A549 (cell line): Measurements from ENCODE around the gene VWA5B2. TPM values are rescaled to one million over a fixed set of nuclear protein-coding genes. Genes with fewer than 3 reads are reported as not detected.

ENCODE experiments used
- ZSCAN20 ChIP-seq: fragments of 250-450 bp; sonication (Bioruptor Pico); IDR thresholded peaks from 2 replicates; pipeline ENCODE4 v1.8.0; 2022; ENCODE audit warnings: mild to moderate bottlenecking, moderate library complexity
- polyA plus RNA-seq, 4 experiments: library from polyadenylated mRNA; depleted of rRNA in 3 of 4; stranded (reverse); fragments of >200 nt; fragmentation: RNase III in 1 of 4; extraction: RNeasy Plus Mini Kit Qiagen cat#74134 plus additional on column Dnase treatment in 1 of 4; gene quantifications; 2 replicates in 3 of 4; 3 replicates in 1 of 4; pipeline ENCODE4 v1.2.3, GENCODE V29; 2011 to 2017
- small RNA-seq, 6 experiments: library from RNA; depleted of rRNA; stranded (forward); fragments of <200 nt; gene quantifications; one replicate each; pipeline ENCODE3, GENCODE V24; 2012

VWA5B2 gene
- polyA plus RNA-seq, 2 of the 4 experiments (the other 2 are of a cell fraction) = 0.37 to 0.48 TPM

DNA sequence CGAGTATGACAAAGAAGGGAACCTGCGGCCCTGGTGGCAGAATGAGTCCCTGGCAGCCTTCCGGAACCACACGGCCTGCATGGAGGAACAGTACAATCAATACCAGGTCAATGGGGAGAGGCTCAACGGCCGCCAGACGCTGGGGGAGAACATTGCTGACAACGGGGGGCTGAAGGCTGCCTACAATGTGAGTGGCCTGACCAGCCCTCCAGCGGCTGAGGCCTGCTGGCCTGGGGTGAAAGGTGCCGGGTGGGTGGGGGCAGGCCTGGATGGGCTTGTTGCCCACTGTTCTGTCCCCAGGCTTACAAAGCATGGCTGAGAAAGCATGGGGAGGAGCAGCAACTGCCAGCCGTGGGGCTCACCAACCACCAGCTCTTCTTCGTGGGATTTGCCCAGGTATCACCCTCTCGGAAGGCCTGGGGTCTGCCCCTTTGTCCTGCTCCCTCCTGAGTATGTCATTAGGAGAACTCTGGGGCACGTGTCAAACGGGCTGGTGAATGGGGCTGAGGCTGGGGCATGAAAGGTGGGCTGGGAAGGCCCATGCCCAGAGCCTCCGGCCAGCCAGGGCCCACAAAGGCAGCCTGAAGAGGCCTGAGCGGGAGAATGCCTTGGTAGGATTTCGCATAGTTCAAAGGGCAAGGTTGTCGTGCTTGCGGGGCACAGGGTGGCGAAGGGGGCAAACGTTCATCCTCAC is 61.8 kb downstream of the VWA5B2 start (continued):
- no peak for TF ChIP-seq ZSCAN20

Small RNA genes within 50 kb of the gene (small RNA-seq; reads per million reads assigned to genes)
- gene MIR1224 = 0 to 0.58 (median 0) reads per million in 6 experiments

Other genes starting within 250 kb of the VWA5B2 start
- 19.1 and 20.7 TPM in 2 replicates for gene ABCC5, start 211.7 kb upstream of the VWA5B2 start, polyA plus RNA-seq (2011; rRNA removed)
- gene ABCC5, start 211.7 kb upstream of the VWA5B2 start, polyA plus RNA-seq (2017; fragmentation: RNase III; extraction: RNeasy Plus Mini Kit Qiagen cat#74134 plus additional on column Dnase treatment) = 13.3 to 15.5 TPM (median 14.2 TPM) in 3 replicates
- gene HTR3D, start 197.8 kb upstream of the VWA5B2 start, polyA plus RNA-seq (2011; rRNA removed) = not detected in 2 replicates
- not detected in 3 replicates for gene HTR3D, start 197.8 kb upstream of the VWA5B2 start, polyA plus RNA-seq (2017; fragmentation: RNase III; extraction: RNeasy Plus Mini Kit Qiagen cat#74134 plus additional on column Dnase treatment)
- gene HTR3C, start 176.5 kb upstream of the VWA5B2 start, polyA plus RNA-seq (2011; rRNA removed) = not detected in 2 replicates
- gene HTR3C, start 176.5 kb upstream of the VWA5B2 start, polyA plus RNA-seq (2017; fragmentation: RNase III; extraction: RNeasy Plus Mini Kit Qiagen cat#74134 plus additional on column Dnase treatment) = not detected in 3 replicates
- not detected in 2 replicates for gene HTR3E, start 132.5 kb upstream of the VWA5B2 start, polyA plus RNA-seq (2011; rRNA removed)
- gene HTR3E, start 132.5 kb upstream of the VWA5B2 start, polyA plus RNA-seq (2017; fragmentation: RNase III; extraction: RNeasy Plus Mini Kit Qiagen cat#74134 plus additional on column Dnase treatment) = not detected in 3 replicates
- 32.7 and 33.9 TPM in 2 replicates for gene EIF2B5, start 94.2 kb upstream of the VWA5B2 start, polyA plus RNA-seq (2011; rRNA removed)
- 29.8 to 32.5 TPM (median 32.1 TPM) in 3 replicates for gene EIF2B5, start 94.2 kb upstream of the VWA5B2 start, polyA plus RNA-seq (2017; fragmentation: RNase III; extraction: RNeasy Plus Mini Kit Qiagen cat#74134 plus additional on column Dnase treatment)
- gene DVL3, start 74.2 kb upstream of the VWA5B2 start, polyA plus RNA-seq (2011; rRNA removed) = 14.1 and 17.7 TPM in 2 replicates
- 23.6 to 24.4 TPM (median 23.9 TPM) in 3 replicates for gene DVL3, start 74.2 kb upstream of the VWA5B2 start, polyA plus RNA-seq (2017; fragmentation: RNase III; extraction: RNeasy Plus Mini Kit Qiagen cat#74134 plus additional on column Dnase treatment)
- 274 and 316 TPM in 2 replicates for gene AP2M1, start 54.7 kb upstream of the VWA5B2 start, polyA plus RNA-seq (2011; rRNA removed)
- 285 to 298 TPM (median 288 TPM) in 3 replicates for gene AP2M1, start 54.7 kb upstream of the VWA5B2 start, polyA plus RNA-seq (2017; fragmentation: RNase III; extraction: RNeasy Plus Mini Kit Qiagen cat#74134 plus additional on column Dnase treatment)
- gene ABCF3, start 43.4 kb upstream of the VWA5B2 start, polyA plus RNA-seq (2011; rRNA removed) = 34.6 and 35.3 TPM in 2 replicates
- 46.6 to 50.2 TPM (median 47.7 TPM) in 3 replicates for gene ABCF3, start 43.4 kb upstream of the VWA5B2 start, polyA plus RNA-seq (2017; fragmentation: RNase III; extraction: RNeasy Plus Mini Kit Qiagen cat#74134 plus additional on column Dnase treatment)
- gene ALG3, start 19.4 kb downstream of the VWA5B2 start, polyA plus RNA-seq (2011; rRNA removed) = 49.1 and 74.4 TPM in 2 replicates
- gene ALG3, start 19.4 kb downstream of the VWA5B2 start, polyA plus RNA-seq (2017; fragmentation: RNase III; extraction: RNeasy Plus Mini Kit Qiagen cat#74134 plus additional on column Dnase treatment) = 55.9 to 59.6 TPM (median 57.6 TPM) in 3 replicates
- 12.7 and 17.0 TPM in 2 replicates for gene EEF1AKMT4, start 20.1 kb downstream of the VWA5B2 start, polyA plus RNA-seq (2011; rRNA removed)
- 9.0 to 9.8 TPM (median 9.7 TPM) in 3 replicates for gene EEF1AKMT4, start 20.1 kb downstream of the VWA5B2 start, polyA plus RNA-seq (2017; fragmentation: RNase III; extraction: RNeasy Plus Mini Kit Qiagen cat#74134 plus additional on column Dnase treatment)
- 0.05 and 0.20 TPM in 2 replicates for gene CAMK2N2, start 32.0 kb downstream of the VWA5B2 start, polyA plus RNA-seq (2011; rRNA removed)
- 0.71 to 0.88 TPM (median 0.84 TPM) in 3 replicates for gene CAMK2N2, start 32.0 kb downstream of the VWA5B2 start, polyA plus RNA-seq (2017; fragmentation: RNase III; extraction: RNeasy Plus Mini Kit Qiagen cat#74134 plus additional on column Dnase treatment)
- not detected in 2 replicates for gene ECE2, start 46.4 kb downstream of the VWA5B2 start, polyA plus RNA-seq (2011; rRNA removed)
- gene ECE2, start 46.4 kb downstream of the VWA5B2 start, polyA plus RNA-seq (2017; fragmentation: RNase III; extraction: RNeasy Plus Mini Kit Qiagen cat#74134 plus additional on column Dnase treatment) = not detected in 3 replicates
- 267 and 304 TPM in 2 replicates for gene PSMD2, start 69.7 kb downstream of the VWA5B2 start, polyA plus RNA-seq (2011; rRNA removed)
- 503 to 541 TPM (median 522 TPM) in 3 replicates for gene PSMD2, start 69.7 kb downstream of the VWA5B2 start, polyA plus RNA-seq (2017; fragmentation: RNase III; extraction: RNeasy Plus Mini Kit Qiagen cat#74134 plus additional on column Dnase treatment)
- 152 and 185 TPM in 2 replicates for gene EIF4G1, start 85.0 kb downstream of the VWA5B2 start, polyA plus RNA-seq (2011; rRNA removed)
- gene EIF4G1, start 85.0 kb downstream of the VWA5B2 start, polyA plus RNA-seq (2017; fragmentation: RNase III; extraction: RNeasy Plus Mini Kit Qiagen cat#74134 plus additional on column Dnase treatment) = 248 to 261 TPM (median 254 TPM) in 3 replicates
- 5.2 and 5.7 TPM in 2 replicates for gene FAM131A, start 108.0 kb downstream of the VWA5B2 start, polyA plus RNA-seq (2011; rRNA removed)
- gene FAM131A, start 108.0 kb downstream of the VWA5B2 start, polyA plus RNA-seq (2017; fragmentation: RNase III; extraction: RNeasy Plus Mini Kit Qiagen cat#74134 plus additional on column Dnase treatment) = 5.4 to 6.1 TPM (median 6.0 TPM) in 3 replicates
- gene CLCN2, start 132.0 kb downstream of the VWA5B2 start, polyA plus RNA-seq (2011; rRNA removed) = 2.2 and 2.7 TPM in 2 replicates
- 4.4 to 5.4 TPM (median 4.9 TPM) in 3 replicates for gene CLCN2, start 132.0 kb downstream of the VWA5B2 start, polyA plus RNA-seq (2017; fragmentation: RNase III; extraction: RNeasy Plus Mini Kit Qiagen cat#74134 plus additional on column Dnase treatment)
- 112 and 127 TPM in 2 replicates for gene POLR2H, start 132.1 kb downstream of the VWA5B2 start, polyA plus RNA-seq (2011; rRNA removed)
- gene POLR2H, start 132.1 kb downstream of the VWA5B2 start, polyA plus RNA-seq (2017; fragmentation: RNase III; extraction: RNeasy Plus Mini Kit Qiagen cat#74134 plus additional on column Dnase treatment) = 98.9 to 104 TPM (median 103 TPM) in 3 replicates
- gene THPO, start 148.6 kb downstream of the VWA5B2 start, polyA plus RNA-seq (2011; rRNA removed) = 0.06 and 0.09 TPM in 2 replicates
- gene THPO, start 148.6 kb downstream of the VWA5B2 start, polyA plus RNA-seq (2017; fragmentation: RNase III; extraction: RNeasy Plus Mini Kit Qiagen cat#74134 plus additional on column Dnase treatment) = not detected in 3 replicates
- gene CHRD, start 150.5 kb downstream of the VWA5B2 start, polyA plus RNA-seq (2011; rRNA removed) = 0.12 and 0.19 TPM in 2 replicates
- gene CHRD, start 150.5 kb downstream of the VWA5B2 start, polyA plus RNA-seq (2017; fragmentation: RNase III; extraction: RNeasy Plus Mini Kit Qiagen cat#74134 plus additional on column Dnase treatment) = 0.13 to 0.32 TPM (median 0.14 TPM) in 3 replicates